IMR-90 (cell line): ENCODE measurements around the gene PET100. TPM values are rescaled to one million over a fixed set of nuclear protein-coding genes. Genes with fewer than 3 reads are reported as not detected.

ENCODE experiments used
- ATAC-seq: fragments of 200-7000 bp; cut with Tn5 transposase; 2 replicates; pipeline ENCODE4 v1.9.1; 2020; ENCODE audit warnings: low read depth, mild to moderate bottlenecking, moderate library complexity
- BruUV-seq: library from RNA; stranded (reverse); fragments of 400-500 nt; replicated peaks from 2 replicates; lab custom pipeline; 2021; lab: Mats Ljungman, UMichigan
- CTCF ChIA-PET: fragments of 300-600 bp; formaldehyde crosslinking; extraction: SDS; loops from one replicate; lab custom pipeline; 2021; ENCODE audit warnings: antibody characterized with exemption; lab: Yijun Ruan, JAX
- POLR2A ChIA-PET: fragments of 300-600 bp; sonication (Branson Sonifier 250); formaldehyde crosslinking; loops from one replicate; lab custom pipeline; 2022; ENCODE audit warnings: antibody characterized with exemption; ENCODE audit not compliant: unreplicated experiment; lab: Charles Lee
- DNase-seq: peaks from one replicate; pipeline ENCODE4 v3.0.0; 2013
- H2AFZ ChIP-seq: replicated peaks from 2 replicates; pipeline ENCODE3; 2013; ENCODE audit warnings: low read length, mild to moderate bottlenecking; ENCODE audit not compliant: poor library complexity
- H2AK5ac ChIP-seq: 2 replicates; pipeline ENCODE4 v1.6.1; 2013; ENCODE audit warnings: low read depth, low read length, inconsistent platforms
- H2AK9ac ChIP-seq: replicated peaks from 2 replicates; pipeline ENCODE3; 2013; ENCODE audit warnings: mild to moderate bottlenecking, low read depth, low read length, moderate library complexity; ENCODE audit not compliant: poor library complexity
- H2BK120ac ChIP-seq: 2 replicates; pipeline ENCODE4 v1.6.1; 2013; ENCODE audit warnings: low read depth, low read length, inconsistent platforms
- H2BK15ac ChIP-seq: 3 replicates; pipeline ENCODE4 v1.6.1; 2013; ENCODE audit warnings: low read depth, low read length, inconsistent platforms
- H2BK20ac ChIP-seq: 2 replicates; pipeline ENCODE4 v1.6.1; 2013; ENCODE audit warnings: low read depth, mild to moderate bottlenecking, inconsistent platforms, low read length, moderate library complexity
- H2BK5ac ChIP-seq: 2 replicates; pipeline ENCODE4 v1.6.1; 2013; ENCODE audit warnings: mild to moderate bottlenecking, low read depth, low read length, inconsistent platforms; ENCODE audit not compliant: poor library complexity, severe bottlenecking
- H3K14ac ChIP-seq: replicated peaks from 2 replicates; pipeline ENCODE4 v1.6.1; 2013; ENCODE audit warnings: low read depth, low read length, inconsistent platforms
- H3K18ac ChIP-seq: 2 replicates; pipeline ENCODE4 v1.6.1; 2013; ENCODE audit warnings: low read depth, low read length, control low read depth
- H3K23ac ChIP-seq: 2 replicates; pipeline ENCODE4 v1.6.1; 2013; ENCODE audit warnings: low read depth, low read length, inconsistent platforms
- H3K27ac ChIP-seq: 2 replicates; pipeline ENCODE4 v1.5.1; 2013; ENCODE audit warnings: mild to moderate bottlenecking, control low read depth, low read length; ENCODE audit not compliant: insufficient read depth
- H3K27me3 ChIP-seq: 2 replicates; pipeline ENCODE4 v1.6.1; 2013; ENCODE audit warnings: low read length; ENCODE audit not compliant: control insufficient read depth, insufficient read depth
- H3K36me3 ChIP-seq: 2 replicates; pipeline ENCODE4 v1.6.1; 2013; ENCODE audit warnings: low read length, mixed read lengths; ENCODE audit not compliant: control insufficient read depth, insufficient read depth
- H3K4ac ChIP-seq: 2 replicates; pipeline ENCODE4 v1.6.1; 2013; ENCODE audit warnings: low read depth, low read length, inconsistent platforms
- H3K4me1 ChIP-seq: 2 replicates; pipeline ENCODE4 v1.6.1; 2013; ENCODE audit warnings: low read length, mixed read lengths; ENCODE audit not compliant: control insufficient read depth, insufficient read depth
- H3K4me2 ChIP-seq: 2 replicates; pipeline ENCODE4 v1.6.1; 2013; ENCODE audit warnings: low read depth, mild to moderate bottlenecking, control low read depth, low read length, moderate library complexity
- H3K4me3 ChIP-seq: 2 replicates; pipeline ENCODE4 v1.5.1; 2013; ENCODE audit warnings: low read depth, mild to moderate bottlenecking, control low read depth, low read length, moderate library complexity; ENCODE audit not compliant: insufficient read depth
- H3K56ac ChIP-seq: 2 replicates; pipeline ENCODE4 v1.6.1; 2013; ENCODE audit warnings: low read length, inconsistent platforms; ENCODE audit not compliant: insufficient read depth; ENCODE audit errors: extremely low read depth
- H3K79me1 ChIP-seq, 2 experiments: 2 replicates each; pipeline ENCODE4 v1.6.1; 2013; ENCODE audit warnings: low read length in 2 of 2, inconsistent platforms in 1 of 2, low read depth in 1 of 2
- H3K9ac ChIP-seq: 2 replicates; pipeline ENCODE4 v1.6.1; 2013; ENCODE audit warnings: low read depth, low read length, control low read depth
- H3K9me1 ChIP-seq: 2 replicates; pipeline ENCODE4 v1.6.1; 2013; ENCODE audit warnings: low read length, inconsistent platforms; ENCODE audit not compliant: insufficient read depth
- H3K9me3 ChIP-seq: 2 replicates; pipeline ENCODE4 v1.6.1; 2013; ENCODE audit warnings: low read length; ENCODE audit not compliant: control insufficient read depth, insufficient read depth
- H4K20me1 ChIP-seq: 2 replicates; pipeline ENCODE4 v1.6.1; 2013; ENCODE audit warnings: low read length, inconsistent platforms; ENCODE audit not compliant: insufficient read depth
- H4K5ac ChIP-seq: 2 replicates; pipeline ENCODE4 v1.6.1; 2013; ENCODE audit warnings: mild to moderate bottlenecking, low read depth, low read length, control low read depth
- H4K8ac ChIP-seq, 2 experiments: 2 replicates each; pipeline ENCODE4 v1.6.1; 2013; ENCODE audit warnings: low read depth in 2 of 2, low read length in 2 of 2, control low read depth in 1 of 2, inconsistent platforms in 1 of 2
- H4K91ac ChIP-seq: 2 replicates; pipeline ENCODE4 v1.6.1; 2013; ENCODE audit warnings: low read depth, low read length, inconsistent platforms; ENCODE audit not compliant: insufficient read depth
- BHLHE40 ChIP-seq: fragments of 150-350 bp; IDR thresholded peaks from 2 replicates; pipeline ENCODE4 v1.6.1; 2016; ENCODE audit warnings: mild to moderate bottlenecking, low read depth, low read length
- CHD1 ChIP-seq: IDR thresholded peaks from 2 replicates; pipeline ENCODE4 v1.6.1; 2012; ENCODE audit warnings: low read depth, low read length, improper control_type of control experiment
- CTCF ChIP-seq: conservative IDR thresholded peaks from 2 replicates; pipeline ENCODE4 v1.5.1; 2012; ENCODE audit warnings: mild to moderate bottlenecking, low read depth, low read length, improper control_type of control experiment
- ELK1 ChIP-seq: fragments of 150-350 bp; IDR thresholded peaks from 2 replicates; pipeline ENCODE4 v1.6.1; 2016; ENCODE audit warnings: low read depth, mild to moderate bottlenecking, low read length, moderate library complexity, borderline replicate concordance
- FOS ChIP-seq: fragments of 150-350 bp; IDR thresholded peaks from 2 replicates; pipeline ENCODE4 v1.6.1; 2016; ENCODE audit warnings: low read depth, low read length
- MAFK ChIP-seq: IDR thresholded peaks from 2 replicates; pipeline ENCODE4 v1.6.1; 2012; ENCODE audit warnings: low read depth, low read length, improper control_type of control experiment
- MXI1 ChIP-seq: IDR thresholded peaks from 2 replicates; pipeline ENCODE4 v1.6.1; 2012; ENCODE audit warnings: low read depth, mild to moderate bottlenecking, low read length, moderate library complexity, borderline replicate concordance
- POLR2A ChIP-seq: IDR thresholded peaks from 2 replicates; pipeline ENCODE4 v1.6.1; 2012; ENCODE audit warnings: mild to moderate bottlenecking, low read depth, low read length
- RAD21 ChIP-seq: IDR thresholded peaks from 2 replicates; pipeline ENCODE4 v1.6.1; 2012; ENCODE audit warnings: low read length, improper control_type of control experiment
- RCOR1 ChIP-seq: IDR thresholded peaks from 2 replicates; pipeline ENCODE4 v1.6.1; 2012; ENCODE audit warnings: mild to moderate bottlenecking, low read length, improper control_type of control experiment; ENCODE audit not compliant: insufficient replicate concordance
- RFX5 ChIP-seq: IDR thresholded peaks from 2 replicates; pipeline ENCODE4 v1.8.0; 2012; ENCODE audit warnings: low read depth, mild to moderate bottlenecking, low read length, moderate library complexity
- SMC3 ChIP-seq: fragments of 150-350 bp; IDR thresholded peaks from 2 replicates; pipeline ENCODE4 v1.6.1; 2016; ENCODE audit warnings: low read depth, mild to moderate bottlenecking, antibody characterized with exemption, low read length, moderate library complexity
- USF2 ChIP-seq: fragments of 150-350 bp; IDR thresholded peaks from 2 replicates; pipeline ENCODE4 v1.6.1; 2017; ENCODE audit warnings: mild to moderate bottlenecking, antibody characterized with exemption, low read length, low read depth
- WGBS, 2 experiments: methylation state at CpG; one replicate each; pipeline versions ENCODE4 v1.1.5 to v1.1.7; 2013; ENCODE audit warnings: missing lambda C conversion rate in 2 of 2; ENCODE audit not compliant: insufficient read length in 1 of 2; ENCODE audit errors: extremely low coverage in 2 of 2; 5-methylcytosine and 5-hydroxymethylcytosine counted together
- dilution Hi-C: fragments of 300-500 bp; cut with HindIII; formaldehyde crosslinking; loops from one replicate; pipeline ENCODE4 v1.14.3; 2018; ENCODE audit warnings: low sequenced_read_pairs; ENCODE audit not compliant: unreplicated experiment
- in situ Hi-C: fragments of 300-500 bp; cut with MboI; formaldehyde crosslinking; loops from 3 replicates; pipeline ENCODE4 v1.14.3; 2019; ENCODE audit warnings: low sequenced_read_pairs, inconsistent platforms, mixed read lengths
- intact Hi-C: fragments of 100-400 bp; cut with micrococcal nuclease; formaldehyde crosslinking; loops from 2 replicates; pipeline ENCODE4 v1.10.0; 2022
- polyA plus RNA-seq, 3 experiments: library from polyadenylated mRNA; depleted of rRNA; stranded (reverse); fragments of >200 nt; gene quantifications; 2 replicates each; pipeline ENCODE4 v1.2.3, GENCODE V29; 2012; ENCODE audit warnings: low replicate concordance in 1 of 3
- total RNA-seq: library from RNA; depleted of rRNA; stranded (reverse); fragments of >200 nt; gene quantifications from 2 replicates; pipeline ENCODE4 v1.2.3, GENCODE V29; 2012

PET100 gene
- total and polyA plus RNA-seq, 2 of the 4 experiments (the other 2 are of a cell fraction): 1.4 to 31.4 TPM

GRCh38 chr19:7607212-7607873 is 22.2 kb upstream of the PET100 start:
- BruUV-seq: no TSS peak
- H2BK5ac ChIP-seq: no peak overlapping the region
- H2AK5ac ChIP-seq: no peak overlapping the region
- ATAC-seq (no peak), DNase-seq (no peak)
- H3K27ac ChIP-seq: no peak overlapping the region
- H3K4me3 ChIP-seq: no peak overlapping the region
- H3K4ac ChIP-seq: no peak overlapping the region
- no peaks in the 10 kb centered on the region for H3K4me1 ChIP-seq
- peaks cover 4% of the 10 kb centered on the region; the same call in 1 of the 2 replicates for H3K27me3 ChIP-seq
- intact Hi-C loops: no loop called here
- H2BK20ac ChIP-seq: no peak overlapping the region
- H4K5ac ChIP-seq: no peak overlapping the region
- no peak overlapping the region for H3K56ac ChIP-seq
- no peak overlapping the region for H2BK15ac ChIP-seq
- H4K91ac ChIP-seq: no peak overlapping the region
- no peak overlapping the region for H2AK9ac ChIP-seq
- no peaks in the 10 kb centered on the region for H3K9me1 ChIP-seq
- H4K8ac ChIP-seq: no peak overlapping the region
- no peak overlapping the region for H2BK120ac ChIP-seq
- H3K9me3 ChIP-seq: no peaks in the 10 kb centered on the region
- no CpG with 5 or more reads among the region's 10 CpGs for WGBS, 2 experiments
- CTCF ChIA-PET: no interaction called here
- no peaks in the 10 kb centered on the region for H4K20me1 ChIP-seq
- POLR2A ChIA-PET: no interaction called here
- no peak for TF ChIP-seq RCOR1
- TF ChIP-seq SMC3: no peak
- TF ChIP-seq ELK1: no peak
- no peak for TF ChIP-seq RFX5
- no peak for TF ChIP-seq FOS
- TF ChIP-seq POLR2A: no peak
- no peak for TF ChIP-seq MXI1
- TF ChIP-seq USF2: no peak
- TF ChIP-seq MAFK: no peak
- TF ChIP-seq CTCF: no peak
- no peak for TF ChIP-seq RAD21
- no peak for TF ChIP-seq CHD1
- no peak for TF ChIP-seq BHLHE40
- H3K36me3 ChIP-seq: no peaks in the 10 kb centered on the region
- no peak overlapping the region for H2AFZ ChIP-seq
- no peaks in the 10 kb centered on the region for H3K79me1 ChIP-seq
- dilution Hi-C loops: no loop called here
- no peak overlapping the region for H3K9ac ChIP-seq
- H3K18ac ChIP-seq: no peak overlapping the region
- no peak overlapping the region for H3K14ac ChIP-seq
- in situ Hi-C loops: no loop called here
- no peak overlapping the region for H3K23ac ChIP-seq
- H3K4me2 ChIP-seq: no peak overlapping the region
